Fibroblast of lung (primary cell): ENCODE results near the gene DDIT4. TPM values are rescaled to one million over a fixed set of nuclear protein-coding genes. Genes with fewer than 3 reads are reported as not detected.
"Not testable (repeated sequence)": the region's sequence is repeated elsewhere in the genome, so short reads cannot be mapped to it uniquely, and the experiment has no call there.

ENCODE experiments used
- DNase-seq, 2 donors: peaks; one replicate each; pipeline versions ENCODE4 v3.0.0 to v3.0.0-alpha.2; 2010; ENCODE audit warnings: low read depth in 2 of 2
- H2AFZ ChIP-seq: 2 replicates; pipeline ENCODE4 v1.5.1; 2012; ENCODE audit warnings: low read length, control low read depth, inconsistent platforms
- H3K27ac ChIP-seq: 2 replicates; pipeline ENCODE4 v1.5.1; 2011; ENCODE audit warnings: low read length, control low read depth; ENCODE audit not compliant: insufficient read depth
- H3K27me3 ChIP-seq: 2 replicates; pipeline ENCODE4 v1.5.1; 2011; ENCODE audit warnings: mild to moderate bottlenecking, low read length; ENCODE audit not compliant: control insufficient read depth, insufficient read depth
- H3K36me3 ChIP-seq: 2 replicates; pipeline ENCODE4 v1.5.1; 2011; ENCODE audit warnings: low read length; ENCODE audit not compliant: control insufficient read depth, insufficient read depth
- H3K4me1 ChIP-seq: 2 replicates; pipeline ENCODE4 v1.5.1; 2011; ENCODE audit warnings: low read length; ENCODE audit not compliant: control insufficient read depth, insufficient read depth; ENCODE audit errors: extremely low read depth
- H3K4me2 ChIP-seq: 2 replicates; pipeline ENCODE4 v1.5.1; 2011; ENCODE audit warnings: low read length, control low read depth; ENCODE audit not compliant: insufficient read depth; ENCODE audit errors: extremely low read depth
- H3K4me3 ChIP-seq, 4 experiments: fragments of 200-600 bp in 1 of 4; sonication (generic) in 1 of 4; replicated peaks in 1 of 4; 2 replicates each; pipeline ENCODE4 v1.5.1; 2011 to 2016; ENCODE audit warnings: low read length in 4 of 4, low read depth in 3 of 4, mild to moderate bottlenecking in 3 of 4, control low read depth in 2 of 4, inconsistent platforms in 1 of 4, mixed read lengths in 1 of 4; ENCODE audit not compliant: insufficient read depth in 1 of 4; ENCODE audit errors: control extremely low read depth in 1 of 4
- H3K79me2 ChIP-seq: 2 replicates; pipeline ENCODE4 v1.5.1; 2012; ENCODE audit warnings: mild to moderate bottlenecking, low read length, inconsistent platforms; ENCODE audit not compliant: control insufficient read depth, insufficient read depth
- H3K9ac ChIP-seq: 2 replicates; pipeline ENCODE4 v1.5.1; 2011; ENCODE audit warnings: mild to moderate bottlenecking, low read length, control low read depth; ENCODE audit not compliant: insufficient read depth
- H3K9me3 ChIP-seq: 2 replicates; pipeline ENCODE4 v1.5.1; 2012; ENCODE audit warnings: low read depth, low read length; ENCODE audit not compliant: control insufficient read depth, insufficient read depth
- H4K20me1 ChIP-seq: 2 replicates; pipeline ENCODE4 v1.5.1; 2011; ENCODE audit warnings: low read length; ENCODE audit not compliant: control insufficient read depth, insufficient read depth; ENCODE audit errors: extremely low read depth
- EZH2 ChIP-seq: IDR thresholded peaks from 2 replicates; pipeline ENCODE4 v1.5.1; 2012; ENCODE audit warnings: low read length, control low read depth, mild to moderate bottlenecking; ENCODE audit errors: missing control alignments
- polyA plus RNA-seq, 2 donors: library from polyadenylated mRNA; depleted of rRNA in 1 of 2; stranded (reverse) in 1 of 2; unstranded in 1 of 2; fragments of >200 nt; gene quantifications; 2 replicates each; pipeline ENCODE4 v1.2.1, GENCODE V29; 2011 to 2012; ENCODE audit warnings: missing spikeins in 1 of 2
- total RNA-seq: library from RNA; depleted of rRNA; stranded (reverse); fragments of >200 nt; gene quantifications from 2 replicates; pipeline ENCODE4 v1.2.1, GENCODE V29; 2014
- TF ChIP-seq, protein P1 (sequence below), 2 donors: IDR thresholded peaks in 1 of 2; conservative IDR thresholded peaks in 1 of 2; 1 replicate in 1 of 2; 2 replicates in 1 of 2; pipeline ENCODE4 v1.5.1; 2011 to 2012; ENCODE audit warnings: low read length in 2 of 2, control low read depth in 1 of 2, inconsistent platforms in 1 of 2, low read depth in 1 of 2, mild to moderate bottlenecking in 1 of 2

DDIT4 gene
- total and polyA plus RNA-seq, 2 donors (not counting 1 experiment from before 2014, with no cell fraction given): 51.3 to 662 TPM

DNA sequence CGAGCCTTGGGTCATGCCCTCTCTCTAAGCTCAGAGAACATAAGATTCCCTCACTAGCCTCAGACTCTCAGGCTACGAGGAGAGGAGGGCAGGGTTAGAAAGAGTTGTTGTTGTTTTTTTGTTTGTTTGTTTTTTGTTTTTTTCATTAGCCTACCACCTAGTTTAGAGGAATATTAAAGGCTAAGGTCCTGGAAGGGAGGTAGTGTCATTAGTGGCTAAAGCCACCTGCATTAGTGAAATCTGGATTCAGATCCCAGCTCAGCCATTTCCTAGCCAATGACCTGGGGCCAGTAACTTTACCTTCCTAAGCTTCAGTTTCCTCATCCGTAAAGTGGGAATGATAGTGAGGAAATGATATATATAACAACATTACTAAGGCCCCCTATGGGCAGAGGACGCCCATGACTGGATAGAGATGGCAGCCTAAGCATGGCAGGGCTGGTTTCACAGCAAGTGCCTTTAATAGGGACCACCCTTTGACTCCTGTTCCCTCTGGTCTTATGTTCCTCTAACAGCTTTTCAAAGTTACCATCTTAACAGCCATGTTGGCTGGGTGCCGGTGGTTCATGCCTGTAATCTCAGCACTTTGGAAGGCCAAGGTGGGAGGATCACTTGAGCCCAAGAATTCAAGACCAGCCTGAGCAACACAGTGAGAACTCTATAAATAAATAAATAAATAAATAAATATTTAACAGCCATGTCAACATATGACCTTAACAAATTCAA lies 5.1 kb downstream of the DDIT4 start:
- TF ChIP-seq EZH2: no peak
- TF ChIP-seq, protein P1, sequence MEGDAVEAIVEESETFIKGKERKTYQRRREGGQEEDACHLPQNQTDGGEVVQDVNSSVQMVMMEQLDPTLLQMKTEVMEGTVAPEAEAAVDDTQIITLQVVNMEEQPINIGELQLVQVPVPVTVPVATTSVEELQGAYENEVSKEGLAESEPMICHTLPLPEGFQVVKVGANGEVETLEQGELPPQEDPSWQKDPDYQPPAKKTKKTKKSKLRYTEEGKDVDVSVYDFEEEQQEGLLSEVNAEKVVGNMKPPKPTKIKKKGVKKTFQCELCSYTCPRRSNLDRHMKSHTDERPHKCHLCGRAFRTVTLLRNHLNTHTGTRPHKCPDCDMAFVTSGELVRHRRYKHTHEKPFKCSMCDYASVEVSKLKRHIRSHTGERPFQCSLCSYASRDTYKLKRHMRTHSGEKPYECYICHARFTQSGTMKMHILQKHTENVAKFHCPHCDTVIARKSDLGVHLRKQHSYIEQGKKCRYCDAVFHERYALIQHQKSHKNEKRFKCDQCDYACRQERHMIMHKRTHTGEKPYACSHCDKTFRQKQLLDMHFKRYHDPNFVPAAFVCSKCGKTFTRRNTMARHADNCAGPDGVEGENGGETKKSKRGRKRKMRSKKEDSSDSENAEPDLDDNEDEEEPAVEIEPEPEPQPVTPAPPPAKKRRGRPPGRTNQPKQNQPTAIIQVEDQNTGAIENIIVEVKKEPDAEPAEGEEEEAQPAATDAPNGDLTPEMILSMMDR (conservative IDR thresholded peaks at IDR 0.05 in 1 of 2, IDR thresholded peaks at IDR 0.05 in 1 of 2; ENCODE audit: low read depth in 1 of 2, low read length in 2 of 2): no peak
- Histone ChIP-seq H3K4me3 (no peak overlapping the region), H2AFZ (no peak overlapping the region), H3K4me2 (no peak overlapping the region), H3K27me3 (no peaks in the 10 kb centered on the region), H3K9ac (no peak overlapping the region), H3K9me3 (no peaks in the 10 kb centered on the region), H3K36me3 (peaks cover 10% of the 10 kb centered on the region), H3K27ac (no peak overlapping the region), H3K4me1 (peaks cover 7% of the 10 kb centered on the region), H3K79me2 (peaks cover 19% of the 10 kb centered on the region), H4K20me1 (no peaks in the 10 kb centered on the region)
- no peak for DNase-seq

DNA sequence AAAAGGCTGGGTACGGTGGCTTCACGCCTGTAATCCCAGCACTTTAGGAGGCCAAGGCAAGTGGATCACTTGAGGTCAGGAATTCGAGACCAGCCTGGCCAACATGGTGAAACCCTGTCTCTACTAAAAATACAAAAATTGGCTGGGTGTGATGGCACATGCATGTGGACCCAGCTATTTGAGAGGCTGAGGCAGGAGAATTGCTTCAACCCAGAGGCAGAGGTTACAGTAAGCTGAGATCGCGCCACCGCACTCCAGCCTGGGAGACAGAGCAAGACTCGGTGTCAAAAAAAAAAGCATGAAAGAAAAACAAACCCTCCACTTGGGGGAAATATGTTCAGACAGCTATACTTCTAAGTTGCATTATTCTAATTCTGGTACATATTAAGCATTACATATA lies 5.9 kb downstream of the DDIT4 start:
- not testable (repeated sequence) for H3K4me3 ChIP-seq, H3K36me3 ChIP-seq, DNase-seq, H3K27ac ChIP-seq, H4K20me1 ChIP-seq, H3K4me1 ChIP-seq, H3K9ac ChIP-seq, H3K4me2 ChIP-seq, H2AFZ ChIP-seq, H3K27me3 ChIP-seq, H3K9me3 ChIP-seq
- H3K79me2 ChIP-seq: peaks cover 12% of the 10 kb centered on the region

DNA sequence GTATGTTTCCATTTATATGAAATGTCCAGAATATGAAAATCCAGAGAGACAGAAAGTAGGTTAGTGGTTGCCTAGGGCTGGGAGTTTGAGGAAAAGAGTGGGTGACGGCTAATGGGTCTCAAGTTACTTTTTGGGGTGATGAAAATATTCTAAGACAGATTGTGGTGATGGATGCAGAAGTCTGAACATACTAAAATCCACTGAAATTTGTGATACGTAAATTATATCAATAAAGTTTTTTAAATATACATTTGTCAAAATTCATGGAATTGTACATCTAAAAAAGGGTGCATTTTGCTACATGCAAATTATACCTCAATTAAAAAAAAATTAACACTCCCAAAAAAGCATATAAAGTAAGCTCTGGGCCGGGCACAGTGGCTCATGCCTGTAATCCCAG lies 9.4 kb downstream of the DDIT4 start:
- Histone ChIP-seq H3K9ac (no peak overlapping the region), H3K27me3 (no peaks in the 10 kb centered on the region), H3K36me3 (no peaks in the 10 kb centered on the region), H3K4me2 (no peak overlapping the region), H2AFZ (no peak overlapping the region), H3K4me1 (no peaks in the 10 kb centered on the region), H3K9me3 (no peaks in the 10 kb centered on the region), H4K20me1 (no peaks in the 10 kb centered on the region), H3K27ac (no peak overlapping the region), H3K79me2 (no peaks in the 10 kb centered on the region), H3K4me3 (no peak overlapping the region)
- no peak for DNase-seq
- TF ChIP-seq EZH2: no peak
- TF ChIP-seq, protein P1 (conservative IDR thresholded peaks at IDR 0.05 in 1 of 2, IDR thresholded peaks at IDR 0.05 in 1 of 2; ENCODE audit: low read depth in 1 of 2, low read length in 2 of 2): no peak
